Limb (tissue), 2 donors: Measurements from ENCODE around the gene MAST3.

ENCODE experiments used
- DNase-seq, 2 donors: peaks; one replicate each; pipeline ENCODE4 v3.0.0-alpha.2; 2016; ENCODE audit errors: extremely low spot score in 2 of 2

Gene MAST3

GRCh38 chr19:18097217-18097992 is at the start of gene MAST3:
Gene MAST3 (plus strand): TSS chr19:18097778. CDS start chr19:18097793, 15 bp downstream.
- peak in 1 of 2 donors; percentile 71 for DNase-seq

GRCh38 chr19:18049385-18049784 is 48.2 kb upstream of the MAST3 start:
- no peak for DNase-seq

- no peak for DNase-seq
These were observed 45.7 kb upstream of the MAST3 start for GRCh38 chr19:18051887-18052286.

- no peak for DNase-seq
These were observed 43.9 kb upstream of the MAST3 start for GRCh38 chr19:18053576-18054219.

- no peak for DNase-seq
These were observed 41.6 kb upstream of the MAST3 start for GRCh38 chr19:18055967-18056366.

GRCh38 chr19:18057557-18057956 is 40.0 kb upstream of the MAST3 start:
- DNase-seq, result no peak

- peak; percentile 80 to 89 for DNase-seq
These were observed 39.2 kb upstream of the MAST3 start for GRCh38 chr19:18058208-18059009.

GRCh38 chr19:18059297-18059696 is 38.3 kb upstream of the MAST3 start:
- no peak for DNase-seq

GRCh38 chr19:18059902-18060301 is 37.7 kb upstream of the MAST3 start:
- no peak for DNase-seq

- DNase-seq, result no peak
These were observed 37.1 kb upstream of the MAST3 start for GRCh38 chr19:18060472-18060871.

GRCh38 chr19:18062028-18062427 is 35.5 kb upstream of the MAST3 start:
- no peak for DNase-seq

GRCh38 chr19:18063463-18063862 is 34.1 kb upstream of the MAST3 start:
- no peak for DNase-seq

GRCh38 chr19:18065173-18065495 is 32.4 kb upstream of the MAST3 start:
- DNase-seq, result no peak

GRCh38 chr19:18068395-18068794 is 29.2 kb upstream of the MAST3 start:
- no peak for DNase-seq

GRCh38 chr19:18069383-18069782 is 28.2 kb upstream of the MAST3 start:
- DNase-seq, result no peak

GRCh38 chr19:18070181-18070580 is 27.4 kb upstream of the MAST3 start:
- DNase-seq, result no peak

GRCh38 chr19:18072335-18072734 is 25.2 kb upstream of the MAST3 start:
- no peak for DNase-seq

- no peak for DNase-seq
These were observed 24.4 kb upstream of the MAST3 start for GRCh38 chr19:18073197-18073596.

GRCh38 chr19:18074192-18074591 is 23.4 kb upstream of the MAST3 start:
- no peak for DNase-seq

GRCh38 chr19:18083929-18084684 is 13.5 kb upstream of the MAST3 start:
- no peak for DNase-seq

GRCh38 chr19:18085702-18086457 is 11.7 kb upstream of the MAST3 start:
- no peak for DNase-seq
